NAMALWA (cell line): ENCODE measurements around the gene SELENOM.
"Not testable (repeated sequence)": the region's sequence is repeated elsewhere in the genome, so short reads cannot be mapped to it uniquely, and the experiment has no call there.

Experiments
- DNase-seq: peaks from one replicate; pipeline ENCODE4 v3.0.0-alpha.2; 2015; ENCODE audit warnings: low spot score

SELENOM gene

DNA sequence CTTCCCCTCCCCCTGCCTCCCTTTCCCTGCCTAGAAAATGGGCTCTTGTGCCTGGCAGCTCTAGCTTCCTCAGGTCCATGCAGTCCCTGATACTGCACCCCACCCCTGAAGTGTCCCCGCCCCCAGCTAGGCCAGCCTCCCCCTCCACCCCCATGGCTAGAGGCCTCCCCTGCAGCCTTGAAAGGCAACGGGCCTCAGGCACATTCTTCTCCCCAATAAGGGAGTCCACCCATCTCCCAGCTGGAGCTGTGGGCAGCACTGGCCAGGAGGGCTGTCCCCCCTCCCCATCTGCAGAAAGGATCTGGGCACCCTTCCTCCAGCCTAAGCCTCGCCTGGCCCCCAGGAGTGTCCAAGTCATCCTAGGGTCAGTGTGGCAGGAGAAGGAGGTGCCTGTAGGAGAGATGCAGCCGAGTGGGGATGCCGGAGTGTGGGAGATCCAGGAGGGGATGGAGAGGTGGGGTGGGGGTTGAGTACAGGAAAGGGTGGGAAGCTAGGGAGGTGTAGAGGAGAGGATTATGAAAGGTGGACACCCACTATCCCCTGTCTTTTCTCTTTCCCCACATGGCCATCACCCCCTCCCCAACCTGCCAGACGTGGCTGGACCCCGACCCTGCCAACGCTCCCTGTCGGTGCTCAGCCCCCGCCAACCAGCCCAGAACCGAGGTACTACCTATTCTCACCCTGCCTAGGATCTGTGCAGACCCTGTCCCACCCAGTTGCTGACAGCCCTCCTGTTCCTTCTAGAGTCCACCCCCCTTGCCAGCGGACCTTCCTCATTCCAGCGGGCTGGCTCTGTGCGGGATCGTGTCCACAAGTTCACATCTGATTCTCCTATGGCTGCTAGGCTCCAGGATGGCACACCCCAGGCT is 16.9 kb downstream of the SELENOM start:
- no peak for DNase-seq

DNA sequence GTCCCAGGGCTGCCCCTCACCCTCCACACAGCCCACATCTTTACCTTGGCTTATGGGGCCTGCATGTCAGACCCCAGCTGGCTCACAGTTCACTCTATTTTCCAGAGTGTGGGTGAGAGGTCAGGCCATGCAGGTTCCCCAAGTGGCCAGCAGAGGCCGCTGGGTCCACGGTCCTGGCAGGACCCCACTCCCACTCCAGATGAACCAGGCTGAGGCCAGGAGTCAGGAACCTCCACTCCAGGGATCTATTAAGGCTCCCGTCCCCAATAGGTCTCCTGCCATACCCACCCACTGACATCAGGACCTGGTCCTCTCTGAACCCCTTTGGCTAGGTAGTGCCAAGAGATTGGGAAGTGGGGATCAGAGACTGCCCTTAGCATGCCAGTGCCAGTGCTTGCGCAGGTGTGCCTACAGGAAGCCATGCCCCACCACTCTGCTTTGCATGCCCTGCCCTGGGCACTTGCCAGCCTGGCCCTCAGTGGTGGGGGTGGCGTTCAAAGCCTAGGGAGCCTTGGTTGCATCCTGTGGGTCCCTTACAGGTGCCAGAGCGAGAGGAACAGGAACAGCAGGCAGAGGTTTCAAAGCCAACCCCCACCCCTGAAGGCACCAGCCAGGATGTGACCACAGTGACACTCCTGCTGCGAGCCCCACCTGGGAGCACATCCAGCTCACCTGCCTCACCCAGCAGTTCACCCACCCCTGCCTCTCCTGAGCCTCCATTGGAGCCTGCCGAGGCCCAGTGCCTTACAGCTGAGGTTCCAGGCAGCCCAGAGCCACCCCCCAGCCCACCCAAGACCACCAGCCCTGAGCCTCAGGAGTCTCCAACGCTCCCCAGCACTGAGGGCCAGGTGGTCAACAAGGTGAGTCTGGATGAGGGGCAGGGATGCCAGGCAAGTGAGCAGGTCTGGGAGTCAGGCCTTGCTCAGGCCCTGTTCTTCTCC is 17.9 kb downstream of the SELENOM start:
- peak; percentile 64 for DNase-seq

DNA sequence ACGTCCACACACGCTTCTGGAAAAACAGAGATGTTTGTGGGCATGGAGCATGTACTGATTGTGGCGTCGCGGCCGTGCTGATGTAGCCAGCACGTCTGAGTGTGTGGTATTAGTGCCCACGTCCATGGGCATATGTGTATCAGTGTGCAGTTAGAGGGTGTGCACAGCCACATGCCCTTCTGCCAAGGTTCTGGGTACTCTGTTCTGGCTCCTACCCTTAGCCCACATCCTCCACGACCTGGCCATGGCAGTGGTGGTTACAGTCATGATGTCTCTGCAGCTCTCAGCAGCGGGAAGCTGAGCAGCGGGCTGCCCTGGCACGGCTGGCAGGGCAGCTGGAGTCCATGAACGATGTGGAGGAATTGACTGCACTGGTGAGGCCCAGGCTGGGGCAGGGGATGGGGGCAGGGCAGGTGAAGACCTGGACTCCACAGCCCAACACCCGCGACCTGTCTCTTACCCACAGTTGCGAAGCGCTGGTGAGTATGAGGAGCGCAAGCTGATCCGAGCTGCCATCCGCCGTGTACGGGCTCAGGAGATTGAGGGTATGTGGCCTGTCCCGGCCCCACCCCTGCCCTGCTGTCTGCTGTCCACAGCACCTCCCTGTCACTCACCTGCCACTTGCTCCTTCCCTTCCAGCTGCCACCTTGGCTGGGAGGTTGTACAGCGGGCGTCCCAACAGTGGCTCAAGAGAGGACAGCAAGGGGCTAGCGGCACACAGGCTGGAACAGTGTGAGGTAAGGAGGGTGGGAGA is 19.0 kb downstream of the SELENOM start:
- no peak for DNase-seq

DNA sequence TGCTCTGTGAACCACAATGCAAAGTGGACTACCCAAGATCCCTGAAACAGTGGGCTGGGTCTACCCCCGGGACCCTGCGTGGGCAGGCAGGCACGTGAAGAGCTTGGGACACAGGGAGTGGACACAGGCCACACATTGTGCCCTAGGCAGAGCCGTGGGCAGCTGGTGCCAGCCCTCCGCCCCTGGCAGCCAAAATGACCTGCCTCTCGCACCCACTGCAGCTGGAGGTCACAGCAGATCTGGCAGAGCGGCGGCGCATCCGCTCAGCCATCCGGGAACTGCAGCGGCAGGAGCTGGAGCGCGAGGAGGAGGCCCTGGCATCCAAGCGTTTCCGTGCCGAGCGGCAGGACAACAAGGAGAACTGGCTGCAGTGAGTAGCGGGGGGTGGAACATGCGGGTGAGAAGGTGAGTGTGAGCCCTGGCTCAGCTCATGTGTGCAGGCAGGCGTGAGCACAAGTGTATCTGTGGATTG is 19.6 kb downstream of the SELENOM start:
- DNase-seq, result no peak

DNA sequence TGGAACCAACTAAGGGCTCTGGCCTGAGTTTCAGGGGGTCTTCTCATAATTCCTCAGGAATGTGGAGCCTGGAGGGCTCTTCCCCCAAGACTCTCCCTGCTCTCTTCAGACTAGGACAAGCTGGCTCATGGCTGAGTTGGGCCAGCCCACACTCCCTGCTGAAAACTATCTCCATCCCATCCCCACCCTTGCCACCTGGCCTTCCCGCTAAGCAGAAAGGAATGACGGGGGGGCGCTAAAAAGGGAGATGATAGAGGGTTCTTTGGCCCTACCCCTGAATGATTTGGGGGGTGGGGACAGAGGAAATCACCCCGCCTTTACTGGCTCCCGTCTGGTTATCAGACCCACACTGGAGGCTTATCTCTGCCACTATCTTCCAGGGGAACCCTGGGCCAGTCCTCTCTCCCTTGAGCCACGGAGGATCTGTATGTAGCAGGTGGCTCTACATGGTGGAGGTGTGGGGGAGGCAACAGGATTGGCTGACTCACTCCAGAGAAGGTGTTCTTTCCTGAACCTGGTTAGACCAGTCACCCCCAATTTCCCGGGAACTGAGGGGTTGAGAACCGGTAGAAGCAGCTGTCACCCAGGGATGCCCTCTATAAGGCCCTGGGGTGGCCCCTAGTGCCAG is 20.6 kb downstream of the SELENOM start:
- DNase-seq, result no peak

DNA sequence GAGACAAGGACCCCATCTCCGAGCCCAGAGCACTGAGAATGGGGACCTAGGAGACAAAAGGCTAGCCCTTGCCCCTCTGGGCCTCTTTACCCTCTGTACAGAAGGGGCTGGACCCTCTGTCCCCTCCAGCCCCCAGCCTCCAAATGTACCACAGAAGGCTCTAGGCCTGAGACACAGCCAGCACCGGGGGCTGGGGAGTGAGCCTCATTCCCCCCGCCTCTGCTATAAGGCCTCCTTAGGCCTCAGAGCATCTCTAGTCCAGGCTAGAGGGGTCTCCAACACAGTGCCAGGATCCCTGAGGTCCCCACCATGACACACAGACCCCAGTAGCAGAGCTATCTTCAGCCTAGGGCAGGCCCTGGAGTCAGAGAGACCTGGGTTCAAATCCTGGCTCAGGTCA is 21.4 kb downstream of the SELENOM start:
- DNase-seq, result peak; percentile 11

DNA sequence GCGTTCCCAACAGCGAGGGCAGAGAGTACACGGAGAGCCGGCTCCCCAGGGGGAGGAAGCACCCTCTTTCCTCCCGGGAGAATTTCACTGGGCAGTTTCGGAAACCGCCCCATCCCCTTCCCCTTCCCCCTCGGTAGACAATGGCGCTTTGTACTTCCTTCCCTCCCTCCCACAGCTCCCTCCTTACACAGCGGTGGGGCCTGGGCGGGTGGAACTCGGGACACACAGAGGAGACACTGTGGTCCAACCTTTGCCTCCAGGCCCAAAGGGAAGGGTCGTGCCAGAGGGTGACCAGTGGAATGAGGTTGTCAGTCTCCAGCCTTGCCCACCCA is 21.9 kb downstream of the SELENOM start:
- no peak for DNase-seq

DNA sequence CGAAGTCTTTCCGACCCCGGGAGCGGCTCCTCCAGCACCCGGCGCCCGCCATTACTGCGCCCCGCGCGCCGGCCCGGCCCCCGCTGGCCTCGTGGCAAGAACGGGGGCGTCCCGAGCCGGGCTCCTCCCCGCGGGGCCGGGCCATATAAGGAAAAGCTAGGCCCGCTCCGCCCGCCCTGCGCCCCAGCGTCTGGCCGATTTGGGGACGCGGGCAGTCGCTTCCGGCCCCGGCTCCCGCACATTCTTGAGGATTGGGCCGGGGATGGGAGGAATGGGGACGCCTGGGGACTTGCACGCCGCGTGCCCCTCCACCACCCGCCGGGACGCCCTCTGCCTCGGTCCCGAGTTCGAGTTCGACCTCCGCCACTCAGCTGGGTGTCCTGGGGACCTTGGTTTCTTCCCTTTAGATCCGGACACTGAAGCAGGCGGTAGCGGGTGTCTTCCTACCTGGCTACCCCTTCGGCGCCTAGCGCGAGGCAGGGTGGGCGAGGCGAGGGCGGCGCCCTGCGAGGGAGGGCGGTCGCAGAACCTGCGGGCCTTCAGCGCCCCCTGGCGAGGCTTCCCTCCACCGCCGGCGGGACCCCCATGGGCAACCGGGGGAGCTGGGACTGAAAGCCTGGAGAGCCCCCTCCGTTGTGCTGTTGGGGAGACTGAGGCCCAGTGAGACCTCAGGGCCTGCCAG is 22.4 kb downstream of the SELENOM start:
- DNase-seq, result peak; percentile 86

DNA sequence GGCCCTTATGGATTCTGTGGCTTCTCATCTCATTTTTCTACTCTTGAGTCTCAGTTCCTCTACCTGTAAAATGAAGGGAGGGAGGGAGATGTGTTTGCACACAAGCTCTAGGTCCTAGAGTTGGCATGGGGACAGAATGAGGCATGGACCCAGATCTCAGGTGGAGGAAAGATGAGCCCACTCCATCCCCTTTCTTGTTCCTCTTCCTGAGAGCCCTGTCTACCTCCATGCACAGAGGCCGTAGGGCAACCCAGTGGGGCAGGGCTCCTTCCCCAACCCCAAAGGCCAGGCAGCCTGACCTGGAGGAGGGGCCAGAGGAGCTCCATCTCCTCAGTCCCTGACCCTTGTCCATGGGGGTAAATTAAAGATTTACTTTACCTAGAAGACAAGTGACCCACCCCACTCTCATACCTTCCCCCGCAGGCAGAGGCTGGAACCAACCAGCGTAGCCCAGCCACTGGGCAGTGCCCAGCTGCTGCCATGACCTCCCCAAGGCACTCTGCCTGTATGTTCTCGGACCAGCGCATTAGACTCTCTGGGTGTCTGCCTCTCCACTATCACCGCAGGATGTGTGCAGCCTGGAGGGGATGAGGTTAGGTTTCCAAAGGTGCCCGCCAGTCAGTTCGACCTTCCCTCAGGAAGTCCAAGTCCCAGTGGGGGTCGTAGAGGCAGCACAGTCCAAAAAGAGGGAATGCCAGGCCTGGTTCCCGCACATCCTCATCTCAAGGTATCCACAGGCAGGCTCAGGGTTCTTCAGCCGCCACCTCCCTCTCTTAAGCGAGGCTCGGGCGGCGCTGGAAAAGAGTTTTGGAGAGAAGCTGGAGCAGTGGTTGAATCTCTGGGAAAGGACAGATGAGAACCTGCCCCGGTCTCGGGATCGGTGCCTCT is 23.2 kb downstream of the SELENOM start:
- peak; percentile 52 for DNase-seq

DNA sequence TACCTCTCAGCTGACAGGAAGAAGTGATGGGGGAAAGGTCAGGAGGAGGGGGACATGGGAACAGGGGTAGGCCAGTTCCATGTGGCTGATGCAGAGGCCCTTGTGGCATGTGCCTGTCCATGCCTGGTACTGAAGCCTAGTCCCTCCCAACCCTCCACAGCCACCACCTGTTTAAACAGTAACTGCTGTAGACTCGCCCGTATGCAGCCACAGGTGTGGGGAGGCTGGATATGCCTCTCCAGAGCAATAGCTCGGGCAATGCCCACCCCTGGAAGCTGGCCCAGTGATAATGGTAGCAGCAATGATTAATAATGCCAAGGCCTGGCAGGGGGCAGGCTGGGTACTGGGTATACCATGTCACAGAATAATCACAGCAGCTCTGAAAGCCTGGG is 24.0 kb downstream of the SELENOM start:
- no peak for DNase-seq

DNA sequence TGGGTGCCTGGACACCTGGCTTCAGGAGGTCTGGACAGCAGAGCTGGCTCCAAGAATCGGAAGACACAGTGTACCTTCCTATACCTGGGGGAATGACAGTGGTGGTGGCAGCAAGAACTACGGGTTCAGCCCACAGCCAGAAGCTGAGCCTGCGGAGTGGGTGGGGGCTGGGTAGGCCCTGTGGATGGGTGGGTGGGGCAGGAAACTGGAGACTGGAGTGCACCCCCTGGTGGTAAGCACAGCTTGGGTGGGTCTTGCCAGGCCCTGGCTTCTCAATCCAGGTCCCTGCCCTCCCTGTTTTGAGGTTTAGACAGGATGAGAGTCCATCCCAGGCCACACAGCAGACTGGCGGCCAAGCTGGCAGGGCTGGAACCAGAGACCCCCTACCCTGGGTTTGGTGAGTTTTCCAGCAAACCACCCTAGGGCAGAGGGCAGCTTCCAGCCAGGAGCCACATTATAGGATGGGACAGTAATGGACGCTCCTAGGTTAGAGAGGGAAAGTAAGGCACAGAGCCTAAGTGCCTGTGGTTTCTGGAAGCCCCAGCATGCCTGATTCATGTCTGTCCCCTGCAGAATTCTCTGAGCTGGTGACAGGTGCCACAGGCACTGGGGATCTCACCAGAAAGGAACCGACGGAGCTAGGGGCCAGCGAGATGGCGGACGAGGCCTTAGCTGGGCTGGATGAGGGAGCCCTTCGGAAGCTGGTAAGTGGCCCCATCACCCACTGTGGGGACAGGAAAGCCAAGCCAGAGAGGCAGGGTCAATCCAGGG is 24.6 kb downstream of the SELENOM start:
- peak; percentile 61 for DNase-seq

DNA sequence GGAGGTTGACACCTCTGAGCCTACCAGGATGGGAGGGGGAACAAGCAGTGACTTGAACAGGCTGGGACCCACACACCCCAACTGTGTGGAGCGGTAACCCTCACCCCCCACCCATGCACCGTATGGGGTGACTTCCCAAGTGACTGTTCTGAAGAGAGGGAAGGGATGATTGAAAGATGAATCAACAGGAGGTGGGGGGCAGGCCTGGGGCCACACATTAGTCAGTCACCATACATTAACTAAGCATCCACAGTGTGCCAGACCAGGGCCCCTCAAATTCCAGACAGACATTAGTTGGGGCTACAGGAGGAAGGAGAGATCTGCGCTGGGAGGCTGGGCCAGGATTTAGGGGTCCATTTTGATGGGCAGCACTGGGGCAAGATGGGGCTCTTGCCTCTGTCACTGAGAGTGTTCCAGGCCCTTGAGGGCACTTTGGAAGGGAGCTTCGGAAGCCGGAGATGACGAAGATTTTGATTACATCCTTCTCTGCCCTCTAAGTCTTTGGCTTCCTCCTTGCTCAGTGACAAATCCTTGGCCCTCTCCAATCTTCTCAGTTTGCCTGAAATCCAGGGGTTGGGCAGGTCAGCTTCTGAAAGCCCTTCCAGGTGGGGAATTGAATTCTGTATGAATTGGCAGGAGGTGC is 25.3 kb downstream of the SELENOM start:
- no peak for DNase-seq

DNA sequence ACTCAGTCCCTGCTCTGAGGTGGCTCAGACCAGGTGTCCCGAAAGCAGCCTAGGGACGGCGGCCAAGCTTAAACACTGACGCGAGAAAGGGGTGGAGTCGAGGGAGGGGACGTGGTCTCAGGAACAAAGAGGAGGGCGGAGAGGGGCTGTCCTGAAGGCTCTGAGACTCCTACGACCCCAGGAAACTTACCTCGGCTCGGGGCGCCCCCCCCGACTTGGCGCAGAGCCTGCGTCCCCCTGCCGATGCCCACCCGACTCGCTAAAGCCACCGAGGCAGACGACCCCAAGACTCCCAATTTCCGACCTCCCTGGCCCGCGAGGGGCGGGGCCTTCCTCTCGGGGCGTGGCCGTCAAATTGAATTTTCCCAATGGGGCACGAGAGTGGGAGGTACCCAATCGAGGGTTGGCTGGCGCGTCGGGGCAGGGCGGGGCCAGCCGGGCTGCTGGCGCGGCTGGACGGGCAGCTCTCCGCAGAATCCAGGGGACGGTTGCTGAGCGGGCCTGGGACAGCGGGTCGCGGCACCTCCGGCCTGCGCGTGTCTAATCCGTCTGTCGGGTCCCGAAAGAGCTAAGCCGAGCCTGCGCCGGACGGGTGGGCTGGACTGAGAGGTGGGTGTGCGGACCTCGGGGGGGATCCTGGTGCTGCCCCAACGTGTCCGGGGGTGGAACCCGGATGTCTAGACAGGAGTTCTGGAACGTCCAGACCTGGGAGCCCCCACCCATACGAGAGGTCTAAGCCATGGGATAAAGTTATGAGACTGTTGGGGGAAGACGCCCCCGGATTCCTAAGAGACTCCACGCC is 26.3 kb downstream of the SELENOM start, which contains the start of gene SMTN:
TSS of gene SMTN (plus strand) at position 471 of the 802 bp plus-strand sequence. CDS start 1,941 bp downstream, outside the sequence.
- peak; percentile 93 for DNase-seq

DNA sequence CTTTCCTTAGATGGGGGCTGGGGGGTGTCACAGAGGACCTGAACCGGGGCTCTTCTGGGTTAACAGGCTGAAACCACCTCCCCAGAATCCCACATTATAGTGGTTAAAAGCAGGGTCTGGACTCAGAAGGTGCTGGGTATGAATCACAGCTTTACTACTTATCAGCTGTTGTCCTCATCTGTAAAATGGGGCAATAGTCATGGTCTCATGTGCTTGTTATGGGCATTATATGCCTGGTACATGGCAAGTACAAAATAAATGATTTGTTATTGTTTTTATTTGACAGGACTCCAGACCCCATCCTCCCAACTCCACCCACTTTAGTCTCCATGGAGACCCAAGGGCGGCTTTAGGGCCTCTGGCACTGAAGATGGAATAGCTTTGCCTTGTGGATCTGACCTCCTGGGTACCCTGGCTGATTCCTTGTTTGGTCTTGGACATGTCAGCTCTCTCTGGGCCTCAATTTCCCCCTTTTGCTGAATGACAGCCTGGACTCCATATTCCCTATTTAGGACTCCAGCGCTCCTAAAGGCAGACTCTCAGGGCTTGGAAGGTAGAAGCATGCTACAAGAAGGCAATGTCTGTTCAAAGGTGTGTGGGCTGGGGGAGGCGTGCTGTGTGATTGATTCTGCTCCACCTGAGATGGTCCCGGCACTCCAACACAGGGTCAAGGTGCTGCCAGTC is 27.1 kb downstream of the SELENOM start:
- DNase-seq, result peak; percentile 34

DNA sequence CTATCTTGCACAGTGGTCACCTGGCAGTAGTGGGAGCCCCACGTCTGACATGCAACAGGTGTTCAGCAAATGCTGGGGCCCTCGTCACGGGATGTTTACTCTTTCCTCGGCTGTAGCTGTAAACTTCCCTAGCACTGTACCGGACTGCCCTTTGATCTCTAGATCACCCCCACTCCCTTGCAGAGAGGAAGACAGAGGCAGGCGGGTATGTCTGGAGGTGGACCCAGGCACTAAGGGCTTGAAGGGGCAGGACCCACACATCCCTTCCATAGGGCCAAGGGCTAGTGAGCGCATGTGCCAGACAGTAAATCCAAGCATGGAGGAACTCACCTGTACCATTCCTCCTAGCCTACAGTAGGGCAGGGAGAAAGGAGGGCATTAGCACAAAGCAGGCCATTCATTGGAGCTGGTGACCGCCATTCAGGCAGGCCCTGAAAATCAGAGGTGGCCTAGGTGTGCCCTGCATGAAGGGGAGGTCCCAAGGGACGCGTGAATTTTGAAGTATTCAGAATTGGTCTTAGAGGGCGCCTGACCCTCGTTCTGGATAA is 28.2 kb downstream of the SELENOM start:
- DNase-seq, result no peak

DNA sequence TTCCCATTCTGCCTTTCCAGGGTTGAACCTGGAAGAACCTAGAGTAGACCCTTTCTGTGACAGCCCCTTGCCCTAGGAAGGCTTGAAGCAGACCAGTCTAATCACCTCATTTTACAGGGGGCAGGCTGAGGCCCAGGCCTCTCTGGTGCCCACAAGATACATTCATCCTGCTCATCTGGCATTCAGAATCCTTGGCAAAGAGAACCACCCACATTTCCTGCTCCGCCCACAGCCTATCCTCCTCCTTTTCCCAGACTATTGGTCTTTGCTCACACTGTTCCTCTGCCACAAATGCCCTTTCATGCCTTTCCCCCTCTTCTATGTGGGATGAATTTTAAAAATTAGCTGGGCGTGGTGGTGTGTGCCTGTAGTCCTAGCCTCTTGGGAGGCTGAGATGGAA is 29.0 kb downstream of the SELENOM start:
- not testable (repeated sequence) for DNase-seq

DNA sequence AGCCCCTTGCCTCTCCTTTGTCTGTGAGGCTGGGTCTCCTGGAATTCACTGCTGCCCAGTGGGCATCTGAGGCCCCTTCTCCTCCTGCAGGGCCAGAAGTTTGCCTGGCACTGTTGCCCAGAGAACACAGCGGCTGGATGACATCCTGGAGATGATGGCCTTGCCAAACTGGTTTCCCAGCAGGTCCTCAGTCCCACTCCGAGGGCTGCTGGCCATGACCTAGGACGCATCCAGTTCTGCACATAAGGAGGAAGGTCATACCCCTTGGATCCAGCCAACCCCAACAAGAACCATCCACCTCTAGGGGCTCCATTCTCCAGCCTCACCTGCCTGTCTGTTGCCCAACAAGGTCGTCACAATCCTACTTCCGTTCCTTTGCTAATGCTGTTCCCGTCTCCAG is 29.7 kb downstream of the SELENOM start:
- no peak for DNase-seq
